Cardiac muscle cell (in vitro differentiated cells and primary cell): ENCODE data around the gene SBF1. TPM values are rescaled to one million over a fixed set of nuclear protein-coding genes. Genes with fewer than 3 reads are reported as not detected.
"Not testable (repeated sequence)": the region's sequence is repeated elsewhere in the genome, so short reads cannot be mapped to it uniquely, and the experiment has no call there.

Experiments used
- DNase-seq, 2 donors: peaks; one replicate each; pipeline versions ENCODE4 v3.0.0 to v3.0.0-alpha.2; 2010 to 2017; ENCODE audit warnings: low read depth in 1 of 2, low spot score in 1 of 2
- H3K27ac ChIP-seq: fragments of 200-600 bp; sonication (generic); 2 replicates; pipeline ENCODE4 v1.5.1; 2016
- H3K27me3 ChIP-seq: fragments of 200-600 bp; sonication (generic); 2 replicates; pipeline ENCODE4 v1.6.0; 2016; ENCODE audit warnings: control low read depth
- H3K36me3 ChIP-seq: fragments of 200-600 bp; sonication (generic); 2 replicates; pipeline ENCODE4 v1.5.1; 2016; ENCODE audit warnings: control low read depth
- H3K4me1 ChIP-seq: fragments of 200-600 bp; sonication (generic); 2 replicates; pipeline ENCODE4 v1.8.1; 2017; ENCODE audit warnings: low read depth, mild to moderate bottlenecking, mixed run types
- H3K4me3 ChIP-seq: fragments of 200-600 bp; sonication (generic); 2 replicates; pipeline ENCODE4 v1.5.1; 2016; ENCODE audit warnings: mild to moderate bottlenecking
- H3K9me3 ChIP-seq: fragments of 200-600 bp; sonication (generic); 2 replicates; pipeline ENCODE4 v1.5.1; 2017; ENCODE audit warnings: low read depth, mild to moderate bottlenecking, control low read depth
- CTCF ChIP-seq: IDR thresholded peaks from 2 replicates; pipeline ENCODE4 v1.5.1; 2012; ENCODE audit warnings: low read depth, mild to moderate bottlenecking, low read length
- polyA plus RNA-seq: library from polyadenylated mRNA; unstranded; fragments of >200 nt; fragmentation: Nextera tagmentation; extraction: Ambion mirVana; gene quantifications from 2 replicates; pipeline ENCODE4 v1.2.1, GENCODE V29; 2016
- total RNA-seq: library from RNA; depleted of rRNA; stranded (reverse); fragments of >200 nt; gene quantifications from 2 replicates; pipeline ENCODE4 v1.2.3, GENCODE V29; 2016

SBF1 gene
- total and polyA plus RNA-seq, 2 experiments from 2014 or later = 39.1 to 111 TPM

GRCh38 chr22:50521710-50522109 is 46.9 kb upstream of the SBF1 start:
- Histone ChIP-seq H3K27me3 (no peaks in the 10 kb centered on the region), H3K27ac (no peak overlapping the region), H3K4me1 (peaks cover 10% of the 10 kb centered on the region), H3K9me3 (no peaks in the 10 kb centered on the region), H3K4me3 (no peak overlapping the region), H3K36me3 (peaks cover 21% of the 10 kb centered on the region)
- no peak for DNase-seq
- no peak for TF ChIP-seq CTCF

GRCh38 chr22:50520826-50521453 is 46.1 kb upstream of the SBF1 start:
- H3K9me3 ChIP-seq = no peaks in the 10 kb centered on the region
- no peak for TF ChIP-seq CTCF
- no peak overlapping the region for H3K4me3 ChIP-seq
- no peaks in the 10 kb centered on the region for H3K27me3 ChIP-seq
- no peak overlapping the region for H3K27ac ChIP-seq
- H3K4me1 ChIP-seq = peaks cover 6% of the 10 kb centered on the region
- DNase-seq = no peak
- H3K36me3 ChIP-seq = peaks cover 23% of the 10 kb centered on the region

GRCh38 chr22:50520184-50520583 is 45.3 kb upstream of the SBF1 start:
- DNase-seq, H3K27me3 ChIP-seq, H3K27ac ChIP-seq, H3K4me3 ChIP-seq, H3K9me3 ChIP-seq, H3K4me1 ChIP-seq: not testable (repeated sequence)
- peaks cover 23% of the 10 kb centered on the region for H3K36me3 ChIP-seq

GRCh38 chr22:50519151-50519550 is 44.3 kb upstream of the SBF1 start:
- Histone ChIP-seq H3K4me1 (peaks cover 2% of the 10 kb centered on the region), H3K27ac (no peak overlapping the region), H3K36me3 (peaks cover 23% of the 10 kb centered on the region), H3K9me3 (no peaks in the 10 kb centered on the region), H3K4me3 (no peak overlapping the region), H3K27me3 (no peaks in the 10 kb centered on the region)
- DNase-seq = no peak
- no peak for TF ChIP-seq CTCF

- no peak for TF ChIP-seq CTCF
- peaks cover 23% of the 10 kb centered on the region for H3K36me3 ChIP-seq
- H3K4me1 ChIP-seq = no peaks in the 10 kb centered on the region
- H3K27me3 ChIP-seq = no peaks in the 10 kb centered on the region
- no peak overlapping the region for H3K4me3 ChIP-seq
- H3K9me3 ChIP-seq = no peaks in the 10 kb centered on the region
- no peak overlapping the region for H3K27ac ChIP-seq
- DNase-seq = no peak
These were observed 43.8 kb upstream of the SBF1 start for GRCh38 chr22:50518606-50519005.

- no peak for TF ChIP-seq CTCF
- H3K4me3 ChIP-seq = no peak overlapping the region
- H3K36me3 ChIP-seq = peaks cover 19% of the 10 kb centered on the region
- H3K27ac ChIP-seq = no peak overlapping the region
- no peaks in the 10 kb centered on the region for H3K4me1 ChIP-seq
- DNase-seq = no peak
- H3K27me3 ChIP-seq = no peaks in the 10 kb centered on the region
- H3K9me3 ChIP-seq = no peaks in the 10 kb centered on the region
These were observed 42.8 kb upstream of the SBF1 start for GRCh38 chr22:50517495-50518260.
